NOMO-1 treated with DMSO at 0.1 percent for 48 hours (cell line): Measurements from ENCODE around the gene HSPB7.
"Not testable (repeated sequence)": the region's sequence is repeated elsewhere in the genome, so short reads cannot be mapped to it uniquely, and the experiment has no call there.

Experiments used
- DNase-seq: peaks from one replicate; lab custom pipeline; 2025; ENCODE audit not compliant: unreplicated experiment; lab: John Stamatoyannopoulos, UW

The HSPB7 gene

DNA sequence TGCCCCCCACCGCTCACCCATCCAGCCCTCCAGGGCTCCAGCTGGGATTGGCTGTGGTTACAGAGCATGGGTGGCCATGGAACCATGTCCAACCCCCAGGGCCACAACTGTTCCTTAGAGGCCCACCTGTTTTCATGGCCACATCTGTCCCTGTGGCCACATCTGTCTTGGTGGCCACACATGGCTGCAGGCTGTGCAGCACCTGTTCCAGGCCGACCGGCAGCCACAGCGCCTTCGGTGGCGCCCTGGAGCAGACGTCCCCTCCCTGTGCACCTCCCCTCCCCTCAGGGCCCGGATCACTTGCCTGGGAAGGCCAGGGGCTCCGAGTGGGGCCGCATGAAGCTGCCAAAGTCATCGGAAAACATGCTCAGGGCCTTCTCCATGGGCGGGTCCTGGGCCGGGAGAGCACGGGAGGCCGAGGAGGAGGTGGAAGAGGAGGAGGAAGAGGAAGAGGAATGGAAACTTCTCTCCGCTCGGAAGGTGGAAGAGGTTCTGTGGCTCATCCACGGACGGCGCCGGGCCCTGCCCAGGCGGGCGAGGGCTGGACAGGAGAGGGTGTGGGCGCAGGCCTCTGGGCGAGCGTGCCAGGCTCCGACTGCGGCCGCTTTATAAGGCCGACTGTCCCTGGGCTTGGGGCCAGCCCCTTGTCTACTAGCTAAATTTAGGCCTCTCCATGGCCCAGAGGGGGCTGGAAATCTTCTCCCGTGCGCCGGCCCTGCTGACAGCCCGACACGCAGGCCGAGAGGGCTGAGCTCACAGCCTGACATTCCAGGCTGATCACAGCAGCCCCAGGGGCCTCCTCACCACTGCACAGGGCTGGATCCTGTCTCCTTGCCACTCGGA lies at the start of gene HSPB7:
Gene HSPB7 (minus strand): TSS at position 583 of the 843 bp plus-strand sequence. CDS start 80 bp downstream, at position 503.
- DNase-seq = no peak

DNA sequence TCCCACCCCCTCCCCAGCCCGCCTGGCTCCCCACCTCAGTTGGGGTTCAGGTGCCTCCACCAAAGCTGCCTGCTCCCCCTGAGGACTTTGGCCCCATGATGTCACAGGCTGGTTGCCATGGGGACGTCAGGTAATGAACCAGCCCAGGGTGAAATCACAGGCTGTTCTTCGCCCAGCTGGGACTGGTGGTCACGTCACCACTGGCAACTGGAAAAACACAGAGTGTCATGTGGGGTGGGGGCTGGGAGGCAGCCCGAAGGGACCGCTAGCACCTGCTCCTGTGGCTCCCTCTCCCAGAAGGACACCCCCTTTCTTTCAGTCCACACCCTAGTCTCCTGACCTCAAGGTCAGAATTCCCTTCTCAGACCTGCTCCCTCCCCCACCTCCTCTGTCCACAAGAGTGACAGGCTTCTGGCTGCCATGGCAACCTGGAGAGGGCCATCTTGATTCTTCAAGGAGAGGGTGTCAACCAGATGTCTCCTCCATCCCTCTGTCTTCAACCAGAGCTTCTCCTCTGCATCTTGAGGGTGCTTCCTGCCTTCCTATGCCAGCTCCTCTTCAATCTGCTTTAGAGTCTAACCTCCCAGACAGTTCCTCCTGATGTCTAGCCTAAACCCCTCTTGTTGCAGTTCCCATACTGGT lies 49.4 kb upstream of the HSPB7 start:
- no peak for DNase-seq

DNA sequence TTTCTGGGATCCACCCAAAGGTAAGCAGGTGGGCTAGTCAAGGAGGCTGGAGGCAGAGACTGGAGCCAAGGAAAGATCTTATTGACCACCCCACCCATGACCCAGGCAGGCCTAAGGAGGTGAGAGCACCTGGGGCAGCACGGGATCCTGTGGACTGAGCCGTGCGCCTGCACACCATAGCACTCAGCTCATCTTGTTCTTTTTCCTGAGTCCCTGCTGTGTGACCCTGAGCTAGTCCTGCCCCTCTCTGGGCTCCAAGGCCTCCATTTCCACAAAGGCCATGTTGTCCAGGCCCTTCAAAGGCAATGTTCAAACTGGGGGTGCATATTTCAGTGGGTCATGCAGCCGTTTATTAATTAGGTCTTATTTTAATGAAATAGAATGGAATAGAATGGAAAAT lies 48.4 kb upstream of the HSPB7 start:
- DNase-seq = no peak

DNA sequence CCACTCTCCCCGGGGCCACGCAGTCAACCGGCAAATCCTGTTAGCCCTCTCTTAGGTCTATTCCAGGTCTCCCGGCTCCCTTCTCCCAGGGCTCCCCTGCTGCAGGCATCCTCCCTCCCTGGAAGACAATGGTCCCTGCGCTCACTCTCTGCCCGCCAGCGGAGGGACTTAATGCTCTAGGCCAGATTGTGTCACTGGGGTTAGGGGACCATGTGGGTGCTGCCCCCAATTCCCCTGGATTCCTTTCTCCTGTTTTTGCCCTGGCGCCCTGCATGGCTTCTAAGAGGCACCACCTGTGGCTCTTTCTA lies 47.4 kb upstream of the HSPB7 start:
- DNase-seq = no peak

DNA sequence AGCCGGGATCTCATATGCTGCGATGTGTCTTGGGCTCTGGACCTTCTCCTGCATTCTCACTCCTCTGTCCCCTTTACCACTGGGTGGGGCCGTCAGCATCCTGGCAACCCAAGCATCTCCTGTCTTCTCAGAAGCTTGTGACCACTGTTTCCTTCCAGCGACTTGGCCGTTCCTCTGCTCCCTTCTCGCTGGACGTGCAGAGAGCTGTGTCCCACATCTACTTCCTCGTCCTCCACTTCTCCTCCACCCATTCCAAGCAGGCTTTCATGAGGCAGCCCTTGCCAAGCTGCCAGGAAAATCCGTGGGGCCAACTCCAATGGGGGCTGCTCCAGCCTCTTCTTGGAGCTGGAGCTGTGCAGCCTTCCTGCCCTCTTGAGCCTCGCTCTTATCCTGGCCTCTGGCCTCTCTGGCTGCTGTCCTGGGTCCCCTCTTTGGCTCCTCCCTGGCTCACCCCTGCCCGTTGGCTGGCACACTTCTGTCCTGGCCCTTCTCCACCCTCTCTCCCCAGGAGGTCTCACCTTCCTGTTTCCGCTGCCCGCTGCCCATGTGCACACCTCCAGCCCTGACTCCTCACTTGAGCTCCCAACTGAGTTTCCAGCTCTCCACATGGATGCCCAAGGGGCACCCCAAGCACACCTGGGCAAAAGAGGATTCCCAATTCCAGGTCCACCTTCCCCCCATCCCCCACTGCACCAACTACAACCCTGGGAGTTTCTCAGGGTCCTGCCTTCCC lies 46.9 kb upstream of the HSPB7 start:
- no peak for DNase-seq

DNA sequence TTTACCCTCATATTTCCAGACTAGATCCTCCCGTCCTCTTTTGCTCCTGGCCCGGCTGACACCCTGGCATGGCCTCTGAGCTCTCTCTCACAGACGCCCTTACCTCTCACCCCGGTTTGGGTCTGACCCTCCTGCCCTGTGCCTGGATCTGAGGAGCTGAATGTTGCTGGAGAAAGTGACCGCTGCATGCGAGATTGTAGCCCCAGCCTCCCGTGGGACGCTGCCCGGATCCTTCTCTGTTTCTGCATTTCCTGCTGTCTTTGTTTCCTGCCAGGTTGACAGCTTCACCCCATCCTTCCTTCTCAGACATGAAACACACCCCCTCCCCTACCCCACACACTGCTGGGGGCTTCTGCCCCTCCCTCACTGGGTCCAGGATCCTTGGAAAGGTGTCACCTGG lies 46.1 kb upstream of the HSPB7 start:
- DNase-seq = no peak

DNA sequence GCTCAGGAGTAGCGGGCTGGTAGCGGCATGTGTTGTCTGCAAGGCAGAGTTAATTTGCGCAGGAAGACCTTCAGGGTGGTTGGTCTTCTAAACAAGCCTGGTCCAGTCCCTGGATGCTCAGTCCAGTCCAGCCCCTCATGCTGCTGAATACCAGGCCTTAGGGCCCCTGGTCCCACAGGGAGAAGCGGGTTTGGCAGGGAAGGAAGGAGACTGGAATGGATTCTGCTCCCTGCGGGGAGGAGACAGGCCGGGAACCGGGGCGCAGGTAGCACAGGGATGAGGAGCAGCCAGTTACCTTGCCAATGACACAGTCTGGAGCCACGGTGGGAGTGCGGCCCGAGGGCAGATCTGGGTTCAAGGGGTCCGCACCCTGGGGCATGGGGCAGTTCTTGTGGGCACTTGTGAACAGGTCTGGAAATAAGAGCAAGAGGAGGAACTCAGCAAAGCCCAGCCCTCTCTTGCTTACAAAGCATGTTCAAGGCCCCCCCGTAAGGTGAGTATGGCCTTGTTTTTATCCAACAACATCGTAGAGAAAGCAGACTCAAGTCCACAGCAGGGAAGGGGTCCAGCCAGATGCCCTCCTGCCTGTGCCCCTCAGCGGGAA lies 45.5 kb upstream of the HSPB7 start:
- DNase-seq = no peak

DNA sequence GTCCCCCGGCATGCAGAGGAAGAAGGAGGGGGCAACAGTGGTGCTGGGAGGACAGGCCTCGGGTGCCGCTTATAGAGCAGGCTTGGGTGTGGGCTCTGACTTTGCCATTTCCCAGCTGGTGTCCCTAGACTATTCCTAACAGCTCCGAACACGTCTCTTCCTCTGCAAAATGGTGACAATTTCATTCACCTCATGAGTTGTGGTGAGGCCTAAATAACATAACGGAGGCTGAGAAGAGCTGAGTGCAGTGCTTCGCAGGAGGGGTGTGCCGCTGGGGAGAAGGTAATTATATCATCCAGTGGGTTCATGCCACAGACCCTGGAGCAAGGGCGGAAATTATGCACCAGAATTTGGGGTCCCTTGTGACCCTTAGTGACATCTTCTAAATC lies 44.8 kb upstream of the HSPB7 start:
- DNase-seq = not testable (repeated sequence)

DNA sequence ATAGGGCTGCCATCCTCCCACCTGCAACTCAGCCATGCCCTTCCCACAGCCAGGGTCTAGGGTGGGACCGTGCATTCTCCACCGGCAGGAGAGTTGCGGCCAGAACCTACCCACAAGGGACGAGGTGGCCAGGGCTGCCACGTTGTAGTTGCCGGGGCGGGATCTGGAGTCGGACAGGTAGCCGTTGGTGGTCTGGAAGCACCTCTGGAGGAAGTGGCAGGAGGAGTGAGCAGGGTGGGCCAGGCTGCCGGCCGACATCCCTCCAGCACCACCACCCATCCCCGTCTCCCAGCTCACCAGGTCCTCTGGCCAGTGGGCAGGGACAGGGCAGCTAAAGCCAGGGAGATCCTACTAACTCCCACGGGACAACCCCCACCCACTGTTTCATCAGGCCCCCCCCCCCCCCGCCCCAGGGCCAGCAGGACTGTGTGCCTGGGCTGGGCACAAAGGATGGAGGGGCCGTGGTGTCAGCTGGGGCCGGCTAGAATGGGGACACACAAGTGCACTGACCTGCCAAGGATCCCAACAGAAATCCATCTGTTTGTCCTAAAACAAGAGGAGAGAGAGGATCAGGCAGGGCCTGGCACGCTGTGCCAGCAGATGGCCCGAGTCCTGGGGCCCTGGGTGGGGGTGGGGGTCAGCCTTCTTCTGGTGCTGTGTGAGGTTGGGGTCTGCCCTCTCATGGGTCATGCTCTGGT lies 44.3 kb upstream of the HSPB7 start:
- DNase-seq = not testable (repeated sequence)

DNA sequence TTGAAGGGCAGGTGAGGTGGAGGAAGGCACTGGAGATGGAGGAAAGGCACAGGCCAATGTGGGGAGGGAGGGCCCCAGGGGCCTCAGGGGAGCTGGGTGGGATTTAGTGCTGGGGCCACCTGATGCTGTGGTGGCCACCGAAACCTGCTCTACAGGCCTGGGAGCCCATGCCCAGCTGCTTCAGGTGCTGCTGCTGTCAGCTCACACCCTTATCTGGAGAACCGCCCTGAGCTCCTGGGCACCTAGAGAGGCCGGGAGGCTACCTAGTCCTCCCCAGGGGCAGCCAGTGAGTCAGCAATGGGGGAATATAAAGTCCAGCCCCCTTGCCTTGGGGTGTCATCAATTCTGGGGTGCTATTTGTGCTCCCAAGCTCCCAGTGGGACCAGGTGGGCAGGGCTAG lies 43.4 kb upstream of the HSPB7 start:
- DNase-seq = no peak

DNA sequence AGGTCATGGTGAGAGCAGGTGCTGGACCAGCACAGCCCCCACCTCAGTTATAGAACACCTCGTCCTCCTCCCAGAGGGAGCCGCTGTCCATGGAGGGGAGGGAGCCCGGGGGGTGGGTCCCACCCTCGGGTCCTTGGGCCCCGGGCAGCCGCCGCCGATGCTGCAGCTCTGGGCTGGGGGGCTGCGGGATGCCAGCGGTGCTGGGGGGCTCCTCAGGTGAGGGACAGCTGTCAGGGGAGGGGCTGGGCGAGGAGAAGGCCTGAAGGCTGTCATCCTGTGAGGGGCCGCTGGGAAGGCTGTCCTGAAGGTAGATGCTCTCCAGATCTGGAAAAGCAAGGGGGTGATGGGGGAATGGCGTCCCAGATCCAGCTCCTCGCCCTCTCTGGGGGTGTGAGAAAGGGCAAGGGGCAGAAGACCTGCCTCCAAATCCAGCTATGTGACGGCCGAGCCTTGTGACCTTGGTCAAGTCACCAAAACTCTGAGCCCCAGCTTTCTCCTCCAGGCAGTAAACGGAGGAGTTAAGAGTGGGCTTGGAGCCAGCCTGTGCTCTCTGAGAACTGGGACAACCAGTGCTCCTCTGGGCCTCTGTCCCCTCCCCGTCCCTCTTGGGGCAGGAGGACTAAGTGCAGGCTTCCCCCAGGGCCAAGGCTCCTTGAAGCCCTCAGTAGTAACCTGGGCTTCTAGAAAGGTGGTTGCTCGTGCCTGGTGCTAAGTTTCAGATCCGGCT lies 40.7 kb upstream of the HSPB7 start:
- DNase-seq = not testable (repeated sequence)

DNA sequence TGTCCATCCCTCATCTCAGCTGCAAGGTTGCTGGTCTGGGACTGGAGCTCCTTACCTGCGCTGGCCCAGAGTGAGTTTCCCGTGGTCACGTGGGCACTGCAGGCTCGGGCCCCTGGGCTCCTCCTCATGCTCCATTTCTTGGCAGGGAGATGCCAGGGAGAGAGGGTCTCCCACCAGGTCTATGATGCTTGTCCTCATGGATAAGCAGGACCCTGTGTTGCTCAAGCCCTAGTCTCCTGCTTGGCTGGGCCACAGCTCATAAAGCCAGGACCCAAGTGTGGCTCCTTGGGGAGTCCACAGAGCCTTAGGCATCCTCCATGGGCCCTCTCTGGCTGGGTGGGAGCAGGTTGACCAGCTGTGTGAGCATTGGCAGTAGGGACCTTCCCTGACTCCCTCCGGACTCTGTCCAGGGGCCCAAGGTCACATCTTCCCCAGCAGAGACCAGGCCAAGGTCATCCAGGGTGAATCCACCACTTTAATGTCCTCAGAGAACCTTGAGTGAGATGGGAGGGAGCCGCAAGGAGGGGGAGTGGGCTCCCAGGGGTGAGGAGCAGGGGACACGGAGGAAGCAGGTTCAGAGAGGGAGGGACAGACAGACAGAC lies 39.6 kb upstream of the HSPB7 start:
- DNase-seq = not testable (repeated sequence)

DNA sequence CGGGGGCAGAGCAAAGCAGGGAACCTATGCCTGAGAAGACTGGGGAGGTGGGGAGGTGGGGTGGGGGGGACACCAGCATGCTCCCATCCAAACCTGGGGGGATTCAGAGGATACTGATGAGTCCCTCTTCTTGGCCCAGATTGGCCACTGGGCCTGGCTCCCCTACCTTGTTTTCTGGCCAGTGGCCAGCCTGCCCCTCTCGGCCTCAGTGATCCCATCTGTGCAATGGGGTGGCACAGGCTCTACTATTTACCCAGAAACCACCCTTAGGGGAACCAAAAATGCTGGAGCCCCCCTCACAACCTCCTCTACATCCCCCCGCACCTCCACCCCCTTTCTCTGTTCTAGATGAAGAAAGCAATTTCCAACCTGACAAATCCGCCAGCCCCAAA lies 38.7 kb upstream of the HSPB7 start:
- DNase-seq = not testable (repeated sequence)

DNA sequence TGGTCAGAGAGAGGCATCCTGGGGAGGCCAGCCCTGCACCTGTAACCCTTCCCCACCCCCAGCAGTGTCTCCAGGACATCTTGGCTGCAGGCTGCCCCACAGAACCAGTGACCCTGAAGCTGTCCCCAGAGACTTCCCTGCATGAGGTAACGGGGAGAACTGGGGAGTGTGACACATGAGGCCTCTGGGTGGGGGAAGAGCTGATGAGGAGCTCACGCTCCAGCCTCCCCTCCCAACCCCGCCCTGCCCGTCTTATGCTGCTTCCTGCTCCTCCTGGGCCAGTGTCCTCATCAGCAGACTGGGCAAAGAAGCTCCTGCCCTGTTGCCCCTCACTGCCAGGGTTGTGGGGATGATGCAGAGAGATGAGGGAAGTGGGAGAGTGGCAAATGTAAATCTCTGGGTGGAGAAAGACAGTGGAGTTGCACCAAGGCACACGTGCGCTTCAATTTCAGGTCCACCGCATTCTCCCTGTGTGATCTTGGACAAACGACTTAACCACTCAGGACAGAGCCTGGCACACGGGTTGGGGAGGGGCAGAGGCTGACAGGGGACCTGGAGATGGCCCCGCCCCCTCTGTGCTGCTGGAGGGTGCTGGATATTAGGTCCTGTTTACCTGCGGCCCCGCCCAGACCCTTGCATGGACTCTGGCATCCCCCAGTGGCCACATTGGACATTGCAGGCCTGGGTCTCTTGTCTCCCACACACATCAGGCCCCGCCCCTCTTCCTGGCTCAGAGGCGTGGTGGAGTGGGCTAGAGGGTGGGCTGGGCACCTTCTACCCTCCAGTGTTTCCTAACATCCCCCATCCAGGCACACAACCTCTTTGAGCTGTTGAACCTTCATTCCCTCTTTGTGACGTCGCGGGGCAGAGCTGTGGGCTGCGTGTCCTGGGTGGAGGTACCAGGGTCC lies 38.0 kb upstream of the HSPB7 start:
- peak; percentile 56 for DNase-seq

DNA sequence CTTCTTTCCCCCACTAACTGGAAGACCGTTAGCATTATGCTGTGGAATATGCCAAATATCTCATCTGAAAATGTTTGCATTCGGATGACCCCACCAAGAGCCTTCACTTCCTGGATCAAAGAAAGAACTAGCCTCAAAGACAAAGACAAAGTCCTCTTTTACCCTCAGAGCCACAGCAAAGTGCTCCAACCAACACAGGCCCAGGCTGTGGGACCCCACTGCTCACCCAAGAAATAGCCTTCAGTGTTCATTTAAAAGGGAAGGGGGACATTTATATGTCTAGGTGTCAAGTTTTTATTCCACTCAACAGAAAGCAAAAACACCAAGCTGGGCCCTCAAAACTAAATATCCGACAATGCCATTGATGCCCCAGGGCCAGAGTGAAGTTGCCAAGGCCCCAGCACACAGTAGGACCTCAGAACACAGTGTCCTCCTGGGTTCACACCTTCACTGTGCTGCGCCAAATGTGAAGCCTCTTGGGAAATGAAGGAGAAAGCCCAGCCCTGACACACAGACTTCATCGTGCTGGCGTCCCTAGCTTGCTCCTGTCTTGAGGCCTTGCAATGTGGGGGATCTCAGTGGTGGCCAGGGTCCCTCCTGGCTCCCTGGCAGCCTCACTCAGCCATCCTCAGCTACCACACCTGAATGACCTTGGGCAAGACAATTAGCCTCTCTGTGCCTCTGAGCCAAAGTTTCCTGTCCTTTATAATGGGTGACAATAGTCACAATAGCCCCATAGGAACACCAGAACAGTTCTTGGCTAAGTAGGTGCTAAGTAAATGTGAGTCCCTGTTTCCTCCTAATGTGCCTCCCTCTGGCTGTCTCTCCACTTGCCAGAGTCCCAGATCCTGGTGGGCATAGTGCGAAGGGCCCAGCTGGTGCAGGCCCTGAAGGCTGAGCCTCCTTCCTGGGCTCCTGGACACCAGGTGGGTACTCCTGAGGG lies 37.0 kb upstream of the HSPB7 start:
- DNase-seq = no peak

DNA sequence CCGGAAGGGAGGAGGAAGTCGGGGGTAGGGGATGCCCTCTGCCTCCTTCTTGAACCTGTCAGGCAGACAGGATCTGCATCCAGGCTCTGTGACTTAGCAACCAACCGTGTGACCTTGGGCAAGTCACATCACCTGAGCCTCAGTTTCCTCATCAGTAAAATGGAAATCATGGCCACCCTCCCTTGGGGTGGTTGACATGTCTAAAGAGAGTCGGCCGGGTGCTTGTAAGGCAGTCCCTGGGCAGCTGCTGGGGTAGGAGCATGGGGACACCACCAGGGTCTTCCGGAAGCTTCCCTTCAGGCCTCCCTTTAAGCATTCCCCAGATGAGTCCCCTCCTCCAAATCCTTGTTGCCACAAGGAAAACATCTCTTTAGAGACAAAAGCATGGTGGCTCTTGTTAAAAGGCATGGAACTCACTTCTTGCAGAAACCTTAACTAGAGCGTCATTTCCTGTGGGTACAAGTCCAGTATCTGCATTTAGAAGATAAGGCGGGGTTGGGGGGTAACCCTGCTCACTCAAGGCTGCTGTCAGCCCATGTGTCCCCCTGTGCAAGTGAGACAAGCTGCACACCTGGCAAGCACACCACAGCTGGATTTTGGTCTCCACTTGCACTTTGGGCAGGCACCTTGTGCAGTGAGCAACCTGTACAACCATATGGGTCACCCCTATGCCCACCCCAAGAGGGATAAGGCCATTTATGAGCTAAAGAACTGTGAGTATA lies 36.1 kb upstream of the HSPB7 start:
- DNase-seq = no peak

DNA sequence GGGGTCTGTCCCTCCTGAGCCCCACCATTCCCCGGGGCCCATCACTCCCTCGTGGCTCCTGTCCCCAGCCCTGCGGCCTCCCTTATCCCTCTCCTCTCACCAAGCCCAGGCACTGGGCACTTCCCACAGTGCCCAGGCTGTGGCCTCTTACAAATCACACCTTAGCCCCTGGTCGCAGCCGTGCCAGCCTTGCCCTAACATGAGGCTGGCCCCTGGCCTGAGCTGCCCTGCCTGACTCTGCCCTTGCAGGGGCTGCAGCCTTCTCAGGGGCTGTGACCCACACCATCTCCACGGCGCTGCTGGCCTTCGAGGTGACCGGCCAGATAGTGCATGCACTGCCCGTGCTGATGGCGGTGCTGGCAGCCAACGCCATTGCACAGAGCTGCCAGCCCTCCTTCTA lies 34.1 kb upstream of the HSPB7 start:
- DNase-seq = not testable (repeated sequence)
